Measurements from ENCODE around the gene GRK5.

GRCh38 chr10:119466076-119466475, 258.7 kb downstream of the GRK5 start:
- TF ChIP-seq FOXM1 (IDR thresholded peaks at IDR 0.05; ENCODE audit: borderline replicate concordance): no peak
- no peak for TF ChIP-seq ELF4 (IDR thresholded peaks at IDR 0.05)
- TF ChIP-seq BHLHE40 (IDR thresholded peaks at IDR 0.05; ENCODE audit: borderline replicate concordance): no peak
- TF ChIP-seq ARNT (IDR thresholded peaks at IDR 0.05): no peak

Measured in HEK293T (cell line).